Hippocampal formation (tissue), 2 donors: Measurements from ENCODE around the gene TEC.

Source experiments
- DNase-seq, 2 donors: peaks; one replicate each; lab custom pipeline; 2025; lab: John Stamatoyannopoulos, UW

Gene TEC

DNA sequence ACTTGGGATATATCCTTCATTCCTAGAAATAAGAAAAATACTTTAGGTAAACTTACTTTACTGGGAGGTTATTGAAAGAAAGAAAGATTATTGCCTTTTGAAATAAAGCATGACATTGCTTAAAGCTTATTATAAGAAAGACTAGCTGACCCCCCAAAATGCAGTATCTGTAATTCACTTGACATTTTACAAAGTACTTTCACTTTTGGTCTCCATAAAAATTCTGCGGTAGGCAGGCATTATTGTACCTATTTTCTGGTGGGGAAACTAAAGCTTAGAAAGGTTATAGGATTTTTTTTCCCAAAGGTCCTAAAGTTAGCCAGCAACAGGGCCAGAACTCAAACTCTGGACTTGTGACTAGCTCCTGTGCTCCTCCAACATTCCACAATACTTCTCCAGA is 105.9 kb downstream of the TEC start:
- no peak for DNase-seq

- DNase-seq: no peak
Measured at GRCh38 chr4:48162162-48162561, 107.5 kb downstream of the TEC start.

- no peak for DNase-seq
Measured at GRCh38 chr4:48157271-48157670, 112.4 kb downstream of the TEC start.

GRCh38 chr4:48156423-48156822 is 113.2 kb downstream of the TEC start:
- DNase-seq: no peak

DNA sequence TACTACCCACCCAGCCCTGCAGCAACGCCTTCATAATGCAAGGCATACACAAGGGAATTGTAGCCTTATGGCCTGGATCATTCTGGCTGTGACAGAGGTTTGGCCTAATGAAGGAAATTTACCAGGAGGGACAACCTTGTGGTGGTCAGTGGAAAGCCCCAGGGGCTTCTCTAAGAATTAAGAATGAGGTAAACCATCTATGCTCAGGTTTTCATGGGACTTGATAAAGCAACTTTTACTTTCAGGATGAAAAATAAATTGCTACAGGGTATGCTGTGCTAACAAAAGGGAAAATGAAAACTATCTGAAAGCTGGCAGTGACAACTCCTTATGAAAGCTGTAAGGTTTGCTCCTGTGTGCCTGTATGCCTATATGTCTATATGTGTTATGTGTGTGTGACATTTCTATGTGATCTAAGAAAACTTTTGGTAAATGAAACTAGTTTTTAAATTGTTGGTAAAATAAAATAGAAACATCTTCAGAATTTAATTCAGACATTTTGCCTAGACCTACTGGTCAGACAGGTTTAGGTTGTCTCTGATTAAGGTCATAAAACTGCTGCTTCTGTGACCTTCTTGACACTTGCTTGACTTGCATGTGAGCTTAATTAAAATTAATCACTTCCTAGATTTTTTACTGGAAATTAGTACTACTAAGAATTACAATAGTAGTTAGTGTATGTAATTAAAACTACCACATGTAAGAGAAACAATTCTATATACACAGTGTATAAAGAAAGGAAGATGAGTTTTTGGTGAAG is 115.7 kb downstream of the TEC start:
- DNase-seq: no peak

- DNase-seq: no peak
Measured at GRCh38 chr4:48152259-48152658, 117.4 kb downstream of the TEC start.

- DNase-seq: no peak
Measured at GRCh38 chr4:48149827-48150370, 119.7 kb downstream of the TEC start.

DNA sequence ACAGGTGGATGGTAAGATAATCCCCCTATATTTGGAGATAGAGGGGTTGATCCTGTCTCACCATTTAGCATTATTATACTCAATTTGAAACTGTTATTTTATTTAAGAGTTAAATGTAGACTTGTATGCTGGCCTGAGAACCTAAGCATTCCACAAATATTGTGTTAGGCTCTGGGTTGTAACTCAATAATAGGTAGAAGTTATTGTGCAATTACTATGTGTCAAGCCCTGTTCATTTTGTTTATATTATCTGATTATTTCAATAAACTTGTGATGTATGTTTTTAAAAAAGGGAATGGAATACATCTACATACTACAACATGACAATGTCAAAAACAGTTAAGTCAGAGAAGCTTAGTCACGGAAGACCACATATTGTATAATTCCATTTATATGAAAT is 122.0 kb downstream of the TEC start:
- no peak for DNase-seq

- peak in 1 of 2 donors; percentile 33 for DNase-seq
Measured at GRCh38 chr4:48141048-48141447, 128.6 kb downstream of the TEC start.

DNA sequence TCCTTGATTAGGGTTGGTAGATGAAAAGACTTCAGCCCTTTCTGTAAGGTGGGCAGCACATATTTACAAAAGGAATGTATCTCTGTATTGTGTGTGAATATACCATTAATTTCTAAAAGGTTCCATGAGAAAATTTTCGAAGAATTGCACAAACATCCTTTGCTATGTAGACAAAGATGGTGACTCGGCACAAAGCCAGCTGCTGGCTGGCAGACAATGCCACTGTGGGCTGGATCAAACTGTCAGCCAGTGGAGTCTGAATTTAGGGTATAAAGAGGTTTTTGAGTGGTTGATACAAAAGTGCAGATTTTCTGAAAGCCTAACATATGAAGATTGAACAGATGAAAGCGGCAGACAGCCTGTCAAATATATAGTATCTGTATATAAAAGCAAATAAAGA is 129.9 kb downstream of the TEC start:
- no peak for DNase-seq

- no peak for DNase-seq
Measured at GRCh38 chr4:48138936-48139335, 130.7 kb downstream of the TEC start.

GRCh38 chr4:48138511-48138910 is 131.1 kb downstream of the TEC start:
- no peak for DNase-seq

GRCh38 chr4:48137846-48138245 is 131.8 kb downstream of the TEC start:
- no peak for DNase-seq

DNA sequence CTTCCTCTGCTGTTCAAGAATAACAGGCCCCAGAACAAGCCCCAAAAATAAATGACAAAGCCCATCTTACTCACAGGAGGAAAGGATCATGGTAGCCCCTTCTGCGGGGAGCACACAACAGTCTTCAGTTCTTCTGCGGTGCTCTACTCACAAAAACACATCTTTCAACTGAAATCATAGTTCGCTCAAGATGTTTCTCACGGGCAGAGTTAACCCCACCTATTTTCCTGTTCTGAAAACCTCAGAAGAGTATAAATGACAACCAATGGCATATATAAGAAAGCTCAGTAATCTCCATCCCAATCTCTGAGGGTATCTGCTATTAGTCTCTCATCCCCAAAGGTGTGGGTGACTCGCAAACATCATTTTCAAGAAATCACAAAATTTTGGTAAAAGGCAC is 135.6 kb downstream of the TEC start, which contains the start of gene TXK:
TSS of gene TXK (minus strand) at position 170 of the 400 bp plus-strand sequence. CDS start at position 90, 80 bp downstream.
- DNase-seq: no peak

DNA sequence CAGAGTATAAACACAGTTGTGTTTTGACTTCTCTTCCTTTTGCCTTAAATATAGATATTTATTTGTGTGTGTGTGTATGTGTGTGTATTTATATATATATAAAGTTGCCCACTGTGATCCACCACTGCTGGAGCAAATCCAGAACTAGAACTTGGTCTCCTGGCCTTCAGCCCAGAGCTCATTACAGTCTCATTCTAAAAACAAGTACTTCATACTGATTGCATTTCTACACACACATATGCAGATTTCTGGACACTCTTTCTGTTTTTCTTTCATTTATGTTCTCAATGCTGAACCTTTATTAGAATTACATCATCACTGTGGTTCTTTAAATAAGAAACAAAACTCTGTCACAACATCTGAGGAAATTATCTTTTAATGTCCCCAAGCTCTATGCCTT is 136.0 kb downstream of the TEC start:
- no peak for DNase-seq

DNA sequence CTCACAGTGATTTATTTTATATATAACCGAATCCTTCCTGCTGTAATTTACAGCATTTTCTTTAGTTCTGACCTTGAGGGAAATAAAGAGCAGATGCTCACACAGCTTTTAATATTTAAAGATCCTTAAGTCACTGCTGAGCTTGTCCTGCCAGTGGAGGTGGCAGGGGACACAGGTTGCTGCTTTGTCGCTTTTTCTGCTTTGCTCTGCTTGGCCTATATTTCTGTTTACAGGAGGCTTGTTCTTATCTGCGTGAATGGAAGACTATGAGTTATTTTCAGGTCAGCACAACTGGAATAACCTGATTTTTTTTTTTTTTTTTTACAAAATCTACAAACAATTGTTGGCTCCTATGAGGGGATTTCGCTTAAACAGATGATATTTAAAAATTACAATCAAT is 137.9 kb downstream of the TEC start:
- DNase-seq: no peak

GRCh38 chr4:48130100-48130499 is 139.5 kb downstream of the TEC start:
- DNase-seq: no peak

DNA sequence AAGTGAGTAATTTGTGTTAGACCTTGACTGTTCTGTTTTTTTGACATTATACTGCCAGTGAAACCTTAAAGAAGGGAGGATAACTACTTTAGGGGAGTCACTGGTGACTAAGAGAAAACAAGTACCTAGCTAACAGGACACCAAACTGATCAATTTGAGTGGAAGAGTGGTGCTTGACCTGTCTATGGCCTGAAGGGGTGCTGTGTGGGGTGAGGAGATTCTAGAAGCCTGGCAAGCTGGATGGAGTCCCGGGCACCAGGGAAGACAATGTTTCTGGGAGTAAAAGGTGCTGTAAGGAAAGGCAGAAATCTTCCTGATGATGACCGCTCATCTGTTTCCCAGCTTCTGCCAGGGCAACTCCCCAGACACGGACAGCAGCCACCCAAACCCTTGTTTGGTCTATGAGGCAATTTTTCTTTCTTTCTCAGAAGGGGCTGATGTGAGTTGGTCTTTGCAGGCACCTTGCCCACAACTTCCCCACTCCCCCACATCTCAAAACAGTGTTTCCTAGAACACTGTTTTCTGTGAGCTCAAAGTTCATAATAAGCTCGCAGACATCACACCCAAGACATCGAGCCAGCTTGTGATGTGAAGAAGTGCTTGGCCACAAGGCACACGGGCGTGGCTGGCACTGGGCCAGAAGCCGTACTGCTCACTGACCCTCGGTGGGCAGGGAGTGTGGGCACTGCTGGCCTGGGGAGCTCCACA is 140.2 kb downstream of the TEC start:
- no peak for DNase-seq

DNA sequence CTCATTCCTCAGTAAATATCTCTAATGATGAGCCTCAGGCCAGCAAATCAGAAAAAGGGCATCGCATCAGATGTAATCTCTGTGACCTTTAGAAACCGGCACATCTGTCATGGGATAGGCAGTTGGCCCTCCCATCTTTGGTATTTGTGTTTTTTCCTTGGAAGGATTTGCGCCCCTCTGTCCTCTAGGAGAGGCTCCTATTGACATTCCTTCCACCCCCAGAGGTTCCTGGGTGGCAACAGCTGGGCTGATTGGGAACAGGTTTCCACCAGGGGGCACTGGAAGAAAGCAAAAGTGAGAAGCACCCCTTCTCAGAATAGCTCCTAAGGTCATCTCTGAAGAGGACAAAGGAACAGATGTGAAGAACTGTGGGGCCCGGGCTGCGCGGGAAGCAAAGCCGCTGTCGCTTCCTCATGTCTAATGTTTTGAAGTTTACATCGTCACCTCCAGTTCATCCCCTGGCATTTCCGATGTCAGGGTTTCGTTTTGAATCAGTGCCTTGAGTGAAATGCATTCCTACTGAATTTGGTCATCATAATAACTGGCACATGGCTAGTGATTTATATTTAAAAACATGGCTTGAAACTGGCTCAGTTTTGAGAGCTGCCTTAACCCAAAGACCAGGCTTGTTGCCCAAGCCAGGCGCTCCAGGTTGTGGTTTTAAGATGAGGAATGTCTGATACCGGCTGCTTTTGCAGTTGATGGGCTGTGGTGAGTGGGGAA is 141.8 kb downstream of the TEC start:
- no peak for DNase-seq

GRCh38 chr4:48127231-48127630 is 142.4 kb downstream of the TEC start:
- no peak for DNase-seq

DNA sequence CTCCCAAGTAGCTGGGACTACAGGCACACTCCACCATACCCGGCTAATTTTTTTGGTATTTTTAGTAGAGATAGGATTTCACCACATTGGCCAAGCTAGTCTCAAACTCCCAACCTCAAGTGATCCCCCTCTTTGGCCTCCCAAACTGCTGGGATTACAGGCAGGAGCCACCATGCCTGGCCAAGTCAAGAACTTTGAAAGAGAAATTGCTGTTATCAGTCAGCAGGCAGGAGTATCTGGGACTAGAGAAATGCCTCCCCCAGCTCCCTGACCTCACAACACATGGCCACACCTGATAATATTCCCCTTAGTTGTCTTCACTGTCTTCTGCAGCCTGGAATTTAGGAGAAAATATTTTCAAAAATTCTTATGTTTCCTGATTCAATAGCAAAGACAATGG is 143.0 kb downstream of the TEC start:
- no peak for DNase-seq

GRCh38 chr4:48124870-48125269 is 144.8 kb downstream of the TEC start:
- DNase-seq: no peak

- no peak for DNase-seq
Measured at GRCh38 chr4:48122756-48123155, 146.9 kb downstream of the TEC start.
